Loucy (cell line): ENCODE results near the gene PHACTR1.

ENCODE experiments used
- CTCF ChIP-seq: fragments of 200-600 bp; sonication (generic); conservative IDR thresholded peaks from 2 replicates; pipeline ENCODE4 v1.5.1; 2014; ENCODE audit warnings: mild to moderate bottlenecking, antibody characterized with exemption, low read length
- EZH2phosphoT487 ChIP-seq: fragments of 200-600 bp; IDR thresholded peaks from 2 replicates; pipeline ENCODE4 v1.6.1; 2018; ENCODE audit warnings: antibody characterized with exemption, mild to moderate bottlenecking, moderate library complexity, borderline replicate concordance

- TF ChIP-seq CTCF (no peak), EZH2phosphoT487 (no peak)
These were observed 176.5 kb downstream of the PHACTR1 start for GRCh38 chr6:12893036-12893435.
